ENCODE results near the gene PFDN5. TPM values are rescaled to one million over a fixed set of nuclear protein-coding genes. Genes with fewer than 3 reads are reported as not detected.

The PFDN5 gene
- total and polyA plus RNA-seq, 9 of the 15 experiments (the other 6 are each of a cell fraction or from before 2014, with no cell fraction given): 361 to 1,636 (median 742) TPM

DNA sequence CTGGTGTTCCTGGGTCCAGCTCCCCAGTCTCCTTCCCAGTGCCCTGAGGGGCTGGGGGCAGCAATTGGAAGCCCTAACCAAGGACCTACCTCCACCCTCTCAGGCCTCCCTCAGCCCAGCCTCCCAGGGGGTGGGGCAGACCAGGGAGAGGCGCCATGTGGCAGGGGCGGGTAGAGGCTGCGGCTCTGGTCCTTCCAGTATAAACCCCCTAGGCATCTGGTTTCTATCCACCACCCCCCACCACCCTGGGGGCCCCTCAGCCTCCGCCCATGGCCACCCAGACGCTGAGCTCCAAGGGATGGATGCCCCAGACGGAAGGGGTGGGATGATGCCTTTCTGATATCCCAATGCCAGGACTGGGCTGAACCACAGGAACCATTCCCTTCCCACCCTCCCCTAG is 43.6 kb downstream of the PFDN5 start:
- ATAC-seq (no peak; the same call in 2 of the 3 replicates), DNase-seq (ENCODE audit: extremely low read depth in 1 of 4, low spot score in 3 of 4) (no peak), FAIRE-seq (no peak)
- Histone ChIP-seq H3K27me3 (ENCODE audit: control insufficient read depth in 2 of 2, insufficient read depth in 2 of 2, low read length in 2 of 2) (no peaks in the 10 kb centered on the region), H3K9me1 (ENCODE audit: control insufficient read depth, insufficient read depth, low read length) (no peaks in the 10 kb centered on the region), H3K27ac (ENCODE audit: extremely low read depth, low read depth, low read length) (no peak overlapping the region), H3K9ac (ENCODE audit: insufficient read depth in 1 of 2, low read depth in 2 of 2, low read length in 2 of 2) (peak overlapping the region in 1 of 2 experiments; percentile 62; a peak in 1 of 4 replicates), H3K36me3 (ENCODE audit: control insufficient read depth, insufficient read depth, low read length) (no peaks in the 10 kb centered on the region), H3K9me3 (replicated peaks; ENCODE audit: control insufficient read depth, insufficient read depth, low read depth, low read length) (no peaks in the 10 kb centered on the region), H2AFZ (ENCODE audit: low read depth, low read length) (0 out of 2 replicates have a peak overlapping the region, but pooled peaks have one; percentile 34), H3K4me2 (ENCODE audit: insufficient read depth, low read length) (no peak overlapping the region), H3K4me3 (no peak overlapping the region), H3K79me2 (ENCODE audit: control insufficient read depth, insufficient read depth, low read length) (no peaks in the 10 kb centered on the region), H3K4me1 (replicated peaks in 1 of 2; ENCODE audit: control insufficient read depth in 2 of 2, insufficient read depth in 2 of 2, low read length in 2 of 2) (peaks cover 27 to 32% of the 10 kb centered on the region in 2 experiments), H4K20me1 (replicated peaks; ENCODE audit: control insufficient read depth, insufficient read depth, low read length) (no peaks in the 10 kb centered on the region)
- ChIA-PET CTCF (ENCODE audit: low intra/inter-chr PET ratio) (no interaction called here), POLR2A (interaction anchor here (0.6 kb wide), 1 partner anchor 143 kb away, joined by 4 read pairs; no protein-coding TSS in a partner anchor)
- in situ Hi-C loops (cut with MboI): no loop called here
- intact Hi-C loops (cut with micrococcal nuclease): no loop called here
- no peak for TF ChIP-seq POLR2G (IDR thresholded peaks at IDR 0.05; ENCODE audit: low read depth, low read length)
- TF ChIP-seq TAF9B (IDR thresholded peaks at IDR 0.05; ENCODE audit: partially characterized antibody): no peak
- TF ChIP-seq ZNF197 (CRISPR knock-in tag; IDR thresholded peaks at IDR 0.05; ENCODE audit: low read depth): no peak
- no peak for TF ChIP-seq ZFP36 (IDR thresholded peaks at IDR 0.05; ENCODE audit: low read depth, low read length, partially characterized antibody)
- no peak for TF ChIP-seq HMGN3 (IDR thresholded peaks at IDR 0.05; ENCODE audit: borderline replicate concordance, extremely low read depth, insufficient read length, low read depth, low read length)
- TF ChIP-seq, protein P1, sequence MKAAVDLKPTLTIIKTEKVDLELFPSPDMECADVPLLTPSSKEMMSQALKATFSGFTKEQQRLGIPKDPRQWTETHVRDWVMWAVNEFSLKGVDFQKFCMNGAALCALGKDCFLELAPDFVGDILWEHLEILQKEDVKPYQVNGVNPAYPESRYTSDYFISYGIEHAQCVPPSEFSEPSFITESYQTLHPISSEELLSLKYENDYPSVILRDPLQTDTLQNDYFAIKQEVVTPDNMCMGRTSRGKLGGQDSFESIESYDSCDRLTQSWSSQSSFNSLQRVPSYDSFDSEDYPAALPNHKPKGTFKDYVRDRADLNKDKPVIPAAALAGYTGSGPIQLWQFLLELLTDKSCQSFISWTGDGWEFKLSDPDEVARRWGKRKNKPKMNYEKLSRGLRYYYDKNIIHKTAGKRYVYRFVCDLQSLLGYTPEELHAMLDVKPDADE (conservative IDR thresholded peaks at IDR 0.05; ENCODE audit: control insufficient read depth, low read depth, low read length): no peak
- TF ChIP-seq, protein P2, sequence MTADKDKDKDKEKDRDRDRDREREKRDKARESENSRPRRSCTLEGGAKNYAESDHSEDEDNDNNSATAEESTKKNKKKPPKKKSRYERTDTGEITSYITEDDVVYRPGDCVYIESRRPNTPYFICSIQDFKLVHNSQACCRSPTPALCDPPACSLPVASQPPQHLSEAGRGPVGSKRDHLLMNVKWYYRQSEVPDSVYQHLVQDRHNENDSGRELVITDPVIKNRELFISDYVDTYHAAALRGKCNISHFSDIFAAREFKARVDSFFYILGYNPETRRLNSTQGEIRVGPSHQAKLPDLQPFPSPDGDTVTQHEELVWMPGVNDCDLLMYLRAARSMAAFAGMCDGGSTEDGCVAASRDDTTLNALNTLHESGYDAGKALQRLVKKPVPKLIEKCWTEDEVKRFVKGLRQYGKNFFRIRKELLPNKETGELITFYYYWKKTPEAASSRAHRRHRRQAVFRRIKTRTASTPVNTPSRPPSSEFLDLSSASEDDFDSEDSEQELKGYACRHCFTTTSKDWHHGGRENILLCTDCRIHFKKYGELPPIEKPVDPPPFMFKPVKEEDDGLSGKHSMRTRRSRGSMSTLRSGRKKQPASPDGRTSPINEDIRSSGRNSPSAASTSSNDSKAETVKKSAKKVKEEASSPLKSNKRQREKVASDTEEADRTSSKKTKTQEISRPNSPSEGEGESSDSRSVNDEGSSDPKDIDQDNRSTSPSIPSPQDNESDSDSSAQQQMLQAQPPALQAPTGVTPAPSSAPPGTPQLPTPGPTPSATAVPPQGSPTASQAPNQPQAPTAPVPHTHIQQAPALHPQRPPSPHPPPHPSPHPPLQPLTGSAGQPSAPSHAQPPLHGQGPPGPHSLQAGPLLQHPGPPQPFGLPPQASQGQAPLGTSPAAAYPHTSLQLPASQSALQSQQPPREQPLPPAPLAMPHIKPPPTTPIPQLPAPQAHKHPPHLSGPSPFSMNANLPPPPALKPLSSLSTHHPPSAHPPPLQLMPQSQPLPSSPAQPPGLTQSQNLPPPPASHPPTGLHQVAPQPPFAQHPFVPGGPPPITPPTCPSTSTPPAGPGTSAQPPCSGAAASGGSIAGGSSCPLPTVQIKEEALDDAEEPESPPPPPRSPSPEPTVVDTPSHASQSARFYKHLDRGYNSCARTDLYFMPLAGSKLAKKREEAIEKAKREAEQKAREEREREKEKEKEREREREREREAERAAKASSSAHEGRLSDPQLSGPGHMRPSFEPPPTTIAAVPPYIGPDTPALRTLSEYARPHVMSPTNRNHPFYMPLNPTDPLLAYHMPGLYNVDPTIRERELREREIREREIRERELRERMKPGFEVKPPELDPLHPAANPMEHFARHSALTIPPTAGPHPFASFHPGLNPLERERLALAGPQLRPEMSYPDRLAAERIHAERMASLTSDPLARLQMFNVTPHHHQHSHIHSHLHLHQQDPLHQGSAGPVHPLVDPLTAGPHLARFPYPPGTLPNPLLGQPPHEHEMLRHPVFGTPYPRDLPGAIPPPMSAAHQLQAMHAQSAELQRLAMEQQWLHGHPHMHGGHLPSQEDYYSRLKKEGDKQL (CRISPR knock-in tag; IDR thresholded peaks at IDR 0.05; ENCODE audit: borderline replicate concordance): no peak
- BruUV-seq (replicated peaks): no TSS peak
- 80% methylated on average over 2 of the region's 6 CpGs for WGBS (ENCODE audit: insufficient coverage, low coverage, missing lambda C conversion rate)

All from K562 (cell line).